H1 (cell line): Measurements from ENCODE around the gene AP3D1. TPM values are rescaled to one million over a fixed set of nuclear protein-coding genes. Genes with fewer than 3 reads are reported as not detected.

Source experiments
- CTCF ChIA-PET: fragments of 300-600 bp; sonication (Branson Sonifier 250); formaldehyde crosslinking; loops from one replicate; lab custom pipeline; 2021; ENCODE audit not compliant: partially characterized antibody; lab: Charles Lee
- POLR2A ChIA-PET: fragments of 300-600 bp; sonication (Branson Sonifier 250); formaldehyde crosslinking; loops from one replicate; lab custom pipeline; 2021; ENCODE audit warnings: inconsistent platforms; ENCODE audit not compliant: partially characterized antibody; lab: Charles Lee
- DNase-seq, 2 experiments: peaks; one replicate each; pipeline versions ENCODE4 v3.0.0 to v3.0.0-alpha.2; 2010 to 2022; ENCODE audit warnings: low spot score in 2 of 2, low read depth in 1 of 2, mixed read lengths in 1 of 2
- FAIRE-seq: peaks from 2 replicates; lab custom pipeline; 2011; peaks lifted over from hg19 to GRCh38; lab: Jason Lieb, UNC
- H2AFZ ChIP-seq: 2 replicates; pipeline ENCODE4 v1.8.1; 2012; ENCODE audit warnings: low read length, inconsistent platforms
- H2AK5ac ChIP-seq: 2 replicates; pipeline ENCODE4 v1.6.1; 2013; ENCODE audit warnings: low read depth, low read length
- H2BK120ac ChIP-seq: replicated peaks from 2 replicates; pipeline ENCODE3; 2013; ENCODE audit warnings: low read depth, low read length, inconsistent platforms
- H2BK12ac ChIP-seq: 2 replicates; pipeline ENCODE4 v1.6.1; 2013; ENCODE audit warnings: low read depth, low read length
- H2BK15ac ChIP-seq: 2 replicates; pipeline ENCODE4 v1.6.1; 2013; ENCODE audit warnings: low read length
- H2BK20ac ChIP-seq: 2 replicates; pipeline ENCODE4 v1.6.1; 2013; ENCODE audit warnings: low read length
- H2BK5ac ChIP-seq: 2 replicates; pipeline ENCODE4 v1.6.1; 2013; ENCODE audit warnings: low read depth, low read length
- H3K14ac ChIP-seq: 2 replicates; pipeline ENCODE4 v1.6.1; 2013; ENCODE audit warnings: inconsistent platforms; ENCODE audit not compliant: insufficient read length
- H3K18ac ChIP-seq: 2 replicates; pipeline ENCODE4 v1.6.1; 2013; ENCODE audit warnings: low read length; ENCODE audit errors: extremely low read depth
- H3K23ac ChIP-seq: 2 replicates; pipeline ENCODE4 v1.6.1; 2013; ENCODE audit warnings: inconsistent platforms; ENCODE audit not compliant: insufficient read length
- H3K23me2 ChIP-seq: 2 replicates; pipeline ENCODE4 v1.6.1; 2013; ENCODE audit warnings: low read depth, low read length
- H3K27ac ChIP-seq: 2 replicates; pipeline ENCODE4 v1.6.1; 2011; ENCODE audit warnings: low read depth, low read length, inconsistent platforms
- H3K27me3 ChIP-seq, 4 experiments: replicated peaks in 1 of 4; 1 replicate in 1 of 4; 2 replicates in 3 of 4; pipeline versions ENCODE4 v1.6.1 to v1.8.1; 2011 to 2013; ENCODE audit warnings: low read length in 3 of 4, mild to moderate bottlenecking in 3 of 4, inconsistent platforms in 2 of 4, mixed read lengths in 2 of 4, moderate library complexity in 1 of 4; ENCODE audit not compliant: control insufficient read depth in 3 of 4, insufficient read depth in 3 of 4; ENCODE audit errors: extremely low read depth in 1 of 4
- H3K36me3 ChIP-seq, 4 experiments: 2 replicates each; pipeline versions ENCODE4 v1.6.1 to v1.8.1; 2011 to 2013; ENCODE audit warnings: mild to moderate bottlenecking in 4 of 4, low read length in 3 of 4, moderate library complexity in 2 of 4, control low read depth in 1 of 4, inconsistent platforms in 1 of 4; ENCODE audit not compliant: insufficient read depth in 4 of 4, control insufficient read depth in 2 of 4
- H3K4ac ChIP-seq: replicated peaks from 2 replicates; pipeline ENCODE3; 2013; ENCODE audit warnings: low read length, low read depth, mixed read lengths, inconsistent platforms; ENCODE audit not compliant: insufficient read length
- H3K4me1 ChIP-seq, 4 experiments: replicated peaks in 1 of 4; 1 replicate in 1 of 4; 2 replicates in 3 of 4; pipeline versions ENCODE4 v1.6.1 to v1.8.1; 2011 to 2013; ENCODE audit warnings: low read length in 3 of 4, inconsistent platforms in 2 of 4, mixed read lengths in 1 of 4; ENCODE audit not compliant: insufficient read depth in 4 of 4, control insufficient read depth in 3 of 4
- H3K4me2 ChIP-seq, 2 experiments: 2 replicates each; pipeline versions ENCODE4 v1.6.1 to v1.8.1; 2011 to 2013; ENCODE audit warnings: low read depth in 2 of 2, low read length in 2 of 2, control low read depth in 1 of 2, inconsistent platforms in 1 of 2, mild to moderate bottlenecking in 1 of 2; ENCODE audit not compliant: insufficient read depth in 1 of 2
- H3K4me3 ChIP-seq, 4 experiments: fragments of 200-600, 300-600 bp in 1 of 4; sonication (generic), shearing (Covaris generic), sonication (Bioruptor Twin) in 1 of 4; 2 replicates each; pipeline versions ENCODE4 v1.5.1 to v1.8.1; 2011 to 2016; ENCODE audit warnings: low read length in 4 of 4, low read depth in 3 of 4, control low read depth in 2 of 4, inconsistent platforms in 2 of 4, mild to moderate bottlenecking in 2 of 4, mixed read lengths in 1 of 4, moderate library complexity in 1 of 4; ENCODE audit not compliant: insufficient read depth in 2 of 4; ENCODE audit errors: extremely low read depth in 1 of 4
- H3K56ac ChIP-seq: replicated peaks from 2 replicates; pipeline ENCODE3; 2013; ENCODE audit warnings: low read depth, mild to moderate bottlenecking, mixed read lengths, low read length, inconsistent platforms; ENCODE audit not compliant: insufficient read length
- H3K79me1 ChIP-seq: 2 replicates; pipeline ENCODE4 v1.6.1; 2013; ENCODE audit warnings: low read depth, low read length, control low read depth
- H3K79me2 ChIP-seq, 2 experiments: 2 replicates each; pipeline versions ENCODE4 v1.6.1 to v1.8.1; 2012 to 2013; ENCODE audit warnings: low read length in 2 of 2, mild to moderate bottlenecking in 2 of 2, inconsistent platforms in 1 of 2; ENCODE audit not compliant: insufficient read depth in 2 of 2, control insufficient read depth in 1 of 2
- H3K9ac ChIP-seq, 4 experiments: replicated peaks in 1 of 4; 1 replicate in 1 of 4; 2 replicates in 3 of 4; pipeline versions ENCODE4 v1.6.1 to v1.8.1; 2011 to 2013; ENCODE audit warnings: low read depth in 3 of 4, low read length in 3 of 4, control low read depth in 2 of 4, mild to moderate bottlenecking in 2 of 4, moderate library complexity in 2 of 4, inconsistent platforms in 1 of 4; ENCODE audit errors: extremely low read depth in 1 of 4
- H3K9me3 ChIP-seq, 2 experiments: 2 replicates each; pipeline versions ENCODE4 v1.6.1 to v1.8.1; 2012 to 2013; ENCODE audit warnings: mild to moderate bottlenecking in 2 of 2, moderate library complexity in 2 of 2, control low read depth in 1 of 2, inconsistent platforms in 1 of 2, low read depth in 1 of 2, low read length in 1 of 2, mixed read lengths in 1 of 2; ENCODE audit not compliant: insufficient read depth in 2 of 2
- H4K20me1 ChIP-seq, 2 experiments: replicated peaks in 1 of 2; 2 replicates each; pipeline versions ENCODE3 to v1.8.1; 2011 to 2013; ENCODE audit warnings: inconsistent platforms in 2 of 2, low read length in 2 of 2, mild to moderate bottlenecking in 1 of 2; ENCODE audit not compliant: insufficient read depth in 2 of 2, control insufficient read depth in 1 of 2
- H4K5ac ChIP-seq: 2 replicates; pipeline ENCODE4 v1.6.1; 2013; ENCODE audit warnings: low read length, low read depth, mixed read lengths, inconsistent platforms; ENCODE audit not compliant: insufficient read length
- H4K8ac ChIP-seq: 2 replicates; pipeline ENCODE4 v1.8.0; 2013; ENCODE audit warnings: mild to moderate bottlenecking, moderate library complexity, low read length, inconsistent platforms; ENCODE audit not compliant: insufficient read depth; ENCODE audit errors: extremely low read depth
- H4K91ac ChIP-seq: replicated peaks from 2 replicates; pipeline ENCODE3; 2013; ENCODE audit warnings: low read length, mixed read lengths, inconsistent platforms; ENCODE audit not compliant: insufficient read length
- CHD1 ChIP-seq: IDR thresholded peaks from 2 replicates; pipeline ENCODE4 v1.6.1; 2012; ENCODE audit warnings: low read depth, low read length, improper control_type of control experiment
- EZH2 ChIP-seq: fragments of 200-600 bp; sonication (generic); IDR thresholded peaks from 2 replicates; pipeline ENCODE4 v1.7.1; 2012; ENCODE audit warnings: low read depth, mild to moderate bottlenecking, moderate library complexity, low read length, inconsistent platforms; ENCODE audit not compliant: severe bottlenecking
- KDM1A ChIP-seq: fragments of 200-600, 300-600 bp; sonication (generic); IDR thresholded peaks from 2 replicates; pipeline ENCODE4 v1.7.1; 2016; ENCODE audit warnings: mild to moderate bottlenecking, low read length, borderline replicate concordance
- KDM4A ChIP-seq: IDR thresholded peaks from one replicate; pipeline ENCODE4 v1.7.1; 2012; ENCODE audit warnings: low read depth, mild to moderate bottlenecking, moderate library complexity, low read length, inconsistent platforms; ENCODE audit not compliant: severe bottlenecking
- RAD21 ChIP-seq, 2 experiments: IDR thresholded peaks in 1 of 2; conservative IDR thresholded peaks in 1 of 2; 2 replicates each; pipeline ENCODE4 v1.6.1; 2011; ENCODE audit warnings: low read depth in 2 of 2, low read length in 2 of 2, improper control_type of control experiment in 1 of 2, inconsistent platforms in 1 of 2, mild to moderate bottlenecking in 1 of 2, moderate library complexity in 1 of 2
- RFX5 ChIP-seq: IDR thresholded peaks from 2 replicates; pipeline ENCODE4 v1.6.1; 2011; ENCODE audit warnings: low read depth, low read length, improper control_type of control experiment, borderline replicate concordance
- SP2 ChIP-seq: IDR thresholded peaks from 2 replicates; pipeline ENCODE4 v1.6.1; 2012; ENCODE audit warnings: mild to moderate bottlenecking, low read length, inconsistent platforms
- TCF12 ChIP-seq: IDR thresholded peaks from 2 replicates; pipeline ENCODE4 v1.6.1; 2011; ENCODE audit warnings: low read depth, mild to moderate bottlenecking, low read length
- WGBS, 2 experiments: shearing (Covaris generic) in 1 of 2; methylation state at CpG; one replicate each; pipeline versions ENCODE4 v1.1.6 to v1.1.7; 2013 to 2015; ENCODE audit warnings: low lambda C conversion rate in 2 of 2, mixed read lengths in 2 of 2, inconsistent platforms in 1 of 2, low coverage in 1 of 2, missing lambda C conversion rate in 1 of 2; ENCODE audit not compliant: insufficient replicate concordance in 2 of 2, insufficient coverage in 1 of 2, insufficient read length in 1 of 2; ENCODE audit errors: extremely low coverage in 1 of 2, missing lambda C conversion rate in 1 of 2; 5-methylcytosine and 5-hydroxymethylcytosine counted together
- polyA plus RNA-seq, 7 experiments: library from polyadenylated mRNA; depleted of rRNA in 3 of 7; stranded (reverse) in 5 of 7; unstranded in 2 of 7; fragments of >200 nt in 5 of 7; fragments of 200-250 nt in 2 of 7; gene quantifications; 1 replicate in 5 of 7; 2 replicates in 1 of 7; 4 replicates in 1 of 7; pipeline versions ENCODE4 v1.2.1 to v1.2.3, GENCODE V29; 2011 to 2013; ENCODE audit warnings: missing spikeins in 2 of 7, mixed read lengths in 2 of 7
- total RNA-seq: library from RNA; stranded (reverse); fragmentation: NEBNext Ultra II Directional; extraction: Animal tissue kit (Norgen Biotek cat#: 25700); gene quantifications from 2 replicates; pipeline ENCODE4 v1.2.1, GENCODE V29; 2021
- TF ChIP-seq, protein P1 (sequence below): IDR thresholded peaks from 2 replicates; pipeline ENCODE4 v1.6.1; 2011; ENCODE audit warnings: low read depth, mild to moderate bottlenecking, low read length; ENCODE audit not compliant: insufficient read depth
- TF ChIP-seq, protein P2 (sequence below): IDR thresholded peaks from 2 replicates; pipeline ENCODE4 v1.6.1; 2012; ENCODE audit warnings: inconsistent platforms

The AP3D1 gene
- total and polyA plus RNA-seq, 2 of the 8 experiments (the other 6 are each of a cell fraction or from before 2014, with no cell fraction given): 161 to 174 TPM

DNA sequence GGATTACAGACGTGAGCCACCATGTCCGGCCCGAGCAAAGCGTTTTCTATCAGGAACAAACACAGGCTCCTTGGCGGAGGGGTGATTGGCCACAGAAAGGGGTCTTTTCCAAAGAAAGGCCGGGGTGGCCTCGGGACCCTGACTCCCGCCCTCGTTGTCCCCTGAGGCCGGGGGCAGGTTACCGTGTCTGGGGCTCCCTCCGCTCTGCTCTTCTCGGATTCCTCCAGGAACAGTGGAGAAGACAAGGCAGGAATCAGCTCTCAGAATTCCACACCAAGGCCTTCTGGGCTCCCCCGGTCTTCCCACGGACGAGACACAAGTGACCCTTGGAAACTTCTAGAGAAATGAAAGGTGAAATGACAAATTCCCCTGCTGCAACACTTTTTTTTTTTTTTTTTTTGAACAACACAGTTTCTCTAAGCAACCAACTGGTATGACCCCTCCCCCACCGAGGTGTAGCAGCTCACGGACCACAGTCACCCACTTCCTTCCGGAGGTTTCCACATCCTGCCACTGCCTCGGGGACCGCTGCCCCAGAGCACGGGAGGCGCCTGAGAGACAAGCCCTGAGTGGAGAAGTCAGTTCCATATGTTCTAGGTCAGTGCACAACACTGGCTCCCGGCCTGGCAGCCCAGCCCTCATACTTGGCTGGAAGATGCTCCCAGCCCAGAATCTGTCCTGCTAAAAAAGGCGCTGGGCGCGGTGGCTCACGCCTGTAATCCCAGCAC, 66.2 kb downstream of the AP3D1 start:
- DNase-seq (no peak), FAIRE-seq (no peak)
- no peak overlapping the region for H2BK120ac ChIP-seq
- 97% methylated on average over 26 of the region's 28 CpGs; no CpG with 5 or more reads in 1 of the 2 experiments for WGBS, 2 experiments
- no peaks in the 10 kb centered on the region for H3K36me3 ChIP-seq
- no peak overlapping the region for H4K5ac ChIP-seq
- H3K9me3 ChIP-seq: no peaks in the 10 kb centered on the region
- no peak overlapping the region for H3K4ac ChIP-seq
- no peak overlapping the region for H3K14ac ChIP-seq
- H4K8ac ChIP-seq: no peak overlapping the region; the same call in 1 of the 2 replicates
- no peaks in the 10 kb centered on the region for H4K20me1 ChIP-seq
- no peak overlapping the region for H2BK12ac ChIP-seq
- H3K27me3 ChIP-seq: no peaks in the 10 kb centered on the region
- H2BK15ac ChIP-seq: no peak overlapping the region
- no peaks in the 10 kb centered on the region for H3K79me1 ChIP-seq
- no peak overlapping the region for H3K23ac ChIP-seq
- H3K9ac ChIP-seq: no peak overlapping the region
- TF ChIP-seq, protein P1, sequence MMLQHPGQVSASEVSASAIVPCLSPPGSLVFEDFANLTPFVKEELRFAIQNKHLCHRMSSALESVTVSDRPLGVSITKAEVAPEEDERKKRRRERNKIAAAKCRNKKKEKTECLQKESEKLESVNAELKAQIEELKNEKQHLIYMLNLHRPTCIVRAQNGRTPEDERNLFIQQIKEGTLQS: no peak
- TF ChIP-seq RFX5 (no peak), KDM4A (no peak), KDM1A (no peak), SP2 (no peak), RAD21 (IDR thresholded peaks at IDR 0.05 in 1 of 2, conservative IDR thresholded peaks at IDR 0.05 in 1 of 2; ENCODE audit: low read depth in 2 of 2, low read length in 2 of 2) (no peak), TCF12 (no peak), CHD1 (no peak), EZH2 (no peak)
- TF ChIP-seq, protein P2, sequence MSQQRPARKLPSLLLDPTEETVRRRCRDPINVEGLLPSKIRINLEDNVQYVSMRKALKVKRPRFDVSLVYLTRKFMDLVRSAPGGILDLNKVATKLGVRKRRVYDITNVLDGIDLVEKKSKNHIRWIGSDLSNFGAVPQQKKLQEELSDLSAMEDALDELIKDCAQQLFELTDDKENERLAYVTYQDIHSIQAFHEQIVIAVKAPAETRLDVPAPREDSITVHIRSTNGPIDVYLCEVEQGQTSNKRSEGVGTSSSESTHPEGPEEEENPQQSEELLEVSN: no peak
- no peak overlapping the region for H3K27ac ChIP-seq
- no peak overlapping the region for H2BK5ac ChIP-seq
- ChIA-PET CTCF (interaction anchor here (0.7 to 2.6 kb wide), 2 partner anchors 16 to 354 kb away, joined by 4 to 14 read pairs; no protein-coding TSS in a partner anchor), POLR2A (interaction anchor here (0.7 to 1.3 kb wide), 4 partner anchors 9 to 1246 kb away, joined by 3 to 7 read pairs (median 3); no protein-coding TSS in a partner anchor)
- no peak overlapping the region for H2AFZ ChIP-seq
- no peak overlapping the region for H2BK20ac ChIP-seq
- H3K4me2 ChIP-seq: no peak overlapping the region
- H3K18ac ChIP-seq: no peak overlapping the region
- no peaks in the 10 kb centered on the region for H3K79me2 ChIP-seq
- H4K91ac ChIP-seq: no peak overlapping the region
- H3K4me1 ChIP-seq: peaks cover 0 to 5% (median 2%) of the 10 kb centered on the region in 4 experiments; a peak in 3 of 7 replicates
- no peak overlapping the region for H3K4me3 ChIP-seq
- no peak overlapping the region for H2AK5ac ChIP-seq
- no peaks in the 10 kb centered on the region for H3K23me2 ChIP-seq
- no peak overlapping the region for H3K56ac ChIP-seq
